Cardiac septum (tissue), 1 donor: ENCODE measurements around the gene ORC1. TPM values are rescaled to one million over a fixed set of nuclear protein-coding genes. Genes with fewer than 3 reads are reported as not detected.

Experiments used
- DNase-seq: peaks from one replicate; pipeline ENCODE4 v3.0.0-alpha.2; 2020; ENCODE audit warnings: low spot score
- intact Hi-C: fragments of 100-400 bp; cut with DNase I; formaldehyde crosslinking; loops from one replicate; pipeline ENCODE4 v1.14.0; 2022
- total RNA-seq: library from RNA; stranded (reverse); fragmentation: NEBNext Ultra II Directional; extraction: Animal tissue kit (Norgen Biotek cat#: 25700); gene quantifications from one replicate; pipeline ENCODE4 v1.2.1, GENCODE V29; 2021
- donor health status: DM: no; HTN: no; CAD: no.

Gene ORC1
- total RNA-seq, 1 donor from 2014 or later, result 0.11 TPM

DNA sequence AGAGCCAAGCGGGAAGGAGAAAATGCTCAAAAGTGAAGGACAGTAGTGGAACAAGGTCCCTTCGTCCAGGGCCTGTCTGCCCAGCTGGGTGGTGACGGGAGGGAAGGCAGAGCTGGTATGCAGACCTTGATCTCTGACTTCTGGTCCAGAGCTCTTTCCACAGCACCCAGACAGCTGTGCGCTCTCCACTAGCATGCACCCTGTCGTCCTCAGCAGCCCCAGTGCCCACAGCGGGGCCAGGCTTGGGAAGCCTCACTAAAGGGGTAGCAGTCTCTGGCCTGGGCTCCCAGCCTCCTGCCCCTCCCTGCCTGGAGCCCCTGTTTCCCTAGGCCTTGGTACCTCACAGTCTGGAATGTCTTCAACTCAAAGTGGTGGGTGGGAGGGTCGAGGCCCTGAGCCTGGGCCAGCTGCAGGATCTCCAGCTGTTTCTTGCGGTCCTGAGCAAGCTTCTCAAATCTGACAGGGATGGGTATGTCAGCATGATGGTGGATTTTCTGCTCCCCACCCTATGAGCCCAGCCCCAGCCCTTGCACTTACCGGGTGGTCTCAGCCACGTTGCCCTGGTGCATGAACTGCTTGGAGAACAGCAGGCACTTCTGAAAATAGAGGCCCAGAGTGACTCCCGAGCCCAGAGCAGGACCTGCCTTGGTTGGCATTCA lies 48.2 kb downstream of the ORC1 start:
- intact Hi-C loops, result no loop called here
- no peak for DNase-seq

DNA sequence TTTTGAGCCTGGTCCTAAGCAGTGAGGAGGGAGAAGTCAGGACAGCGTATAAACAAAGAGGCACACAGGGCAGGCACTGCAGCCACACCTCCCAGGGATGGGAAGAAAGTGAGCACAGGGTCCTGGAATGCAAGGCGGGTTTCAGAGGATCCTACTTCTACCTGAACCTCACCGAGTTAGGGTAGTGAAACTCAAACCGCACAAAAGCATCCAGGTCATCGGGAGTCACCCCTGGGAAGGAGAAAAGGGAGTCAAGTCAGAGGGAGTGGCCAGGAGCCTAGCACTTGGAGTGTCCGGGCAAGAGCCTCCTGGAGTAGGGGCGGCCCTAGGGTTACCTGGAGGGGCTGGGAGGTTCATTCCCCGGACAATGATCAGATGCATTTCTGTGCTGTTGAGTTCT lies 48.8 kb downstream of the ORC1 start:
- no peak for DNase-seq
- intact Hi-C loops, result no loop called here

DNA sequence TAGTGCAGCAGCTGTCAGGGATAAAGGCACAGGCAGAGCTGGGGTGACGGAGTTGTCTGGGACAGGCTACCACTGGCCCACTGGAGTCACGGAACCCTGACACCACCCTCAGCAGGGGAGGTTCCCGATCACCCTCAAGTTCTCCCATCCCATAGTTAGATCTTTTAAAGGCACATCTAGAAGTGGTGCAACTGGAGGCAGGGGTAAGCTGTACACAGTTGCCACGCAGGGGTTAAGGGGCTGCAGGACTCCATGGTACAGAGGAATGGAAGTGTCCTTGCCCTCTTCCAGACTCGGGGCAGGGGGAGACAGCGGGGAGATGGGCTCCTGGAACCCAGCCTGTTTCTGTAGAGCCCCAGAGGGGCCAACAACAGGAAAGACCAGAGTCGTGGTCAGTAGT lies 51.5 kb downstream of the ORC1 start:
- intact Hi-C loops, result no loop called here
- no peak for DNase-seq

DNA sequence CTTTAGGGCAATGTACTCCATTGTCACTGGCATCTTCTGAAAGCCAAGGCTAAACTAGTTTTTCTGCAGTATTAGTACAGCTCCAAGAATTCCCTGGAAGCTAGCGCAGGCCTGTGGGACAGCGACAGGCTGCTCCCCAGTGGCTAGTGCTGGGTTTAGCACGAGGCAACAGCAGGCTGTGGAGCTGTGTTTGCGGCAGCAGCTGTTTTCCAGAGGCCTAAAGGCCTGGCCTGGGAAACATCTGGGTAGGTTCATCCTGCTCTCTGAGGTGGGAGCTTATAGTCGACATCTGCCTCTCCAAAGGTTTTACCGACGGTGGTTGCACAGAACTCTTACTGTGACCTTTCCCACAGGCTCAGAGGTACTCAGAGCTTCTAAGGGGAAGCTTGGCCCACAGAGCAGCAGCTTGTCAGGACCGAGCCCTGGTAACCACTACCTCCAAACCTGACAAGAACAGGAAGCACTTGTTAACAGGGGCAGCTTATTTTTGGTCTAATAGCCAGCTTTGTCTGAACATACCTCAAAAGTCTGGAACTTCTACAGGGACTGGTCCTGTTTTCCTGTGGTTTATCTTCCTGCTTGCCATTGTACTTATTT lies 55.4 kb downstream of the ORC1 start:
- intact Hi-C loops, result no loop called here
- DNase-seq, result no peak

DNA sequence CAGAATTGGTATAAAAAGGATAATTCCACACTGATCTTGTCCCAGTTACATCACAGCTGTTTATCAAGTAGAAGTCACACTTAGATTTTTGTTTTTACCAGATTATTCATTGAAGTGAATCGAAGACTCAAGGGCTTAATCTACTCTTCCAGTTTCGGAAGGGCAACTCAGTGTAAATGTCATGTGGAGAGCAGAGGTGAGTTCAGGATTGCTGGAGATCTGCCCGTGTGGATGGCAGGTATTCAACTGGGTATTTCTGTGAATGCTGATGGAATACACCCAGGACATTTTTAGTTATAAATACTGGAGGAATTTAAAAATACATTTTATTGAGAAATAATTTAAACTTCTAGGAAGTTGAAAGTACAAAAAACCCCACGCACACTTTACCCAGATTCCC lies 57.6 kb downstream of the ORC1 start:
- intact Hi-C loops, result no loop called here
- DNase-seq, result no peak

DNA sequence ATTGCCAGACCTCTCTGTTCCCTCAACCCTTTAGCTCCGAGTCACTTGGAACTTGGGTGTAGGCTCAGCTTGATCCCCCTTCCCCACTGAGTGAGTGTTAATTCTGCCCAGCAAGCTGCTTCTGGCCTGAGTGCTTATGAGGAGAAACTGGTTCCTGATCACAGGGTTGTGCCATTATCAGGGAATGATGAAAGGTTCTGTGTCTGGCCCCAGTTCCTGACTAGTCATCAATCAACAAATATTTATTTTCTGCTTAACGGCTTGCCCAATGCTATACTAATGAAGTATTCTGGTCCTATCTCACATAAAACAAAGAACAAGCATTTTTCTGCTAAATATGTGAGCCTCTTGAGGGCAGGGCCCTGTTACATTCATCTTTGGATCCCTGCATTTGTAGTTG lies 59.0 kb downstream of the ORC1 start:
- no peak for DNase-seq
- intact Hi-C loops, result no loop called here

DNA sequence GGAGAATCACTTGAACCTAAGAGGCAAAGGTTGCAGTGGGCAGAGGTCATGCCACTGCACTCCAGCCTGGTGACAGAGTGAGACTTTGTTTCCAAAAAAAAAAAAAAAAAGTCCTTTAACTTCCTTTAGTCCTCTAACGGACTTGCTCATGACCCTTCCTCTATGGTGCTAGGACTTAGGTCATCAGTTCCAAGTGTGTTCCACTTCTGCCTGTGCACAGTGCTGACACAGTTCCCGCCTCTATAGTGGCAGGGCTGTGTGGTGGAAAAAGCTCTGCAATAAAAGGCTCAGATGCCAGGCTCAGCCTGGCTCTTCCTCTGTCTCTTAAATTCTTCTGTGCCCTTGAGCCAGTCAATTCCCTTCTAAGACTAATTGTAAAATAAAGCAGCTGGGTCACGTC lies 60.2 kb downstream of the ORC1 start:
- no peak for DNase-seq

DNA sequence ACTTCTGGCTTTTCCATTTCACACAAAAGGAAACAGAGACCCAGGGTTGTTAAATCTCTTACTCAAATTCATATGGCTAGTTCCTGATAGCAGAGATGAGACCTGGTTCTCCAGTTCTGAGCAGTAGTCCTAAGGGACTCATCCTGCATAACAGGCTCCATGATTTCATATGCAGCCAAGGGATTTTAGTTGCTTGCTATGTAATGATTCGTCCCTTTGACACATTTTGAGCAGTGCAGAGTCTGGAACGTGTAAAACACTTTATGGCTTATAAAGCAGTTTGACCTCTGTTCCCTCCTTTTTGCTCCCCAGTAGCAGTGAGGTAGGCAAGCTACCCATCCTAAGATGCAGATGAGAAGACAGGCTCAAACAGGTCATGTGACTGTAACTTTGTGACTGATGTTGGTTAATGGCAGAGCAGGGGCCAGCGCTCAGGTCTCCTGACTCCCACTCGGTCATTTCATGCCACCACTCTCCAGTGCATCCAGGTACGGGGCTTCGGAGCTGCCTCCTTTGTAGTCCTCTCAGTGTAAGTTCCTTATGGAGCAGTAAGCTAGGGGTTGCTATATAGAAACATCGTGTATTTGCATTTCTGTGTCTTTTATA lies 62.5 kb downstream of the ORC1 start:
- intact Hi-C loops, result no loop called here
- DNase-seq, result no peak

More for the DNA sequence above, 60.2 kb downstream of the ORC1 start:
- intact Hi-C loops, result no loop called here

DNA sequence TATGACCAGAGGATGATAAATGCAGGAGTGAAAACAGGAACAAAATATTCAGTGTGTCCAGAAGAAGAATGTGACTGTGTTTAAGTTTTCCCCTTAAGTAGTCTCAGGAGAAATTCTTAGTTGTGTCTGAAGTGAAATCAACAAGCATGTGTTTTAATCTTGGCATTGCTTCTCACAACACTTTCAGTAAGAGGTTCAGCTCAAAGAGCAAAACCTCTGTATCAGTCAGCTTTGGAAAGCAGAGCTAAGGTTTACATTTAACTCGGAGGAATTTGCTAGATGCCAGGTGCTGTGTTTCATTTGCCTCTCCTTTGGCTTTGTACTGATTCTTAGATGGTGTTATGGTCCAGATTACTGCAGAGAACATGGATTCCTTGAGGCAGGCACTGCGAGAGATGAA lies 66.8 kb downstream of the ORC1 start:
- no peak for DNase-seq
- intact Hi-C loops, result no loop called here

DNA sequence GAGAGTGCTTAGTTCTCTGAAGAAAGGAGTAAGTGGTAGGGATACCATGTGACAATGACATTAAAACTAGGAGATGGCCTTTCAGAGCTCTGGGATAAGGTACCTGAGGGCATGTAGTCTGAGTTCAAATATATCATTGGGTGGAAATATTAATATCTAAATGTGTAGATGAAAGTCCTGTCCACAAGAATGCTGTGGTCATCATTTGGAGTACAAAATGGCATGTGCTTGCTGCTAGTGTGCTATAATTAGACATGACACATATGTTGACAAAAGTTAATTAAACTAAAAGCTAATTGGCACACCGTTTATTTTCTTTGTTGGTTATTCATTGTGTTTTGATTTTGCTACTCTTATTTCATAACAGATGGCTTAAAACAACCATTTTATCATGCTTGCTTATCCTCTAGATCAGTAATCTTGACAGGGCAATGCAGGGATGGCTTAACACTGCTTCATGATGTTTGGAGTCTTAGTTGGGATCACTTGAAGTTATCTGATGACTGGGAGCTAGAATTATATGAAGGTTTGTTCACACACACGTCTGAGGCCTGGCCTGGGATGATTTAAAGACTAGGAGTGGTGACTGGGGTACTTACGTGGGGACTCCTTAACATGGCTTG lies 69.2 kb downstream of the ORC1 start:
- intact Hi-C loops, result no loop called here
- DNase-seq, result no peak

DNA sequence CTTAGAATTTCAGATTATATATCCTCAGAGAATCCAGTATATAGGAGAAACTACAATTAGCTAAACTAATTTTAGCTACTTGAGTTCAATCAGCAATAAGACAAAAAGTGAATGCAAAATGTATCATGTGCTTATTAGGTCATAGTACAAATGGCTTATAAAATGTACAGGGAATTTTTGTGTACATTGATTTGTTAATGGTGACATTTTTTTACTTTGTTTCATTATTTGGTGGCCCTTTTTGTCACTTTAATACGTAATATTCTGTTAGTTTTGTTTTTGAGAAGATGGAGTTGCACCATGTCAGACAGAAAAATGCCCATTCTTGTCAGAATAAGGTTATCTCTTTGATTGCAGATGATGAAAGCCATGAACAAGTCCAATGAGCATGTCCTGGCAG lies 71.8 kb downstream of the ORC1 start:
- DNase-seq, result no peak
- intact Hi-C loops, result no loop called here

DNA sequence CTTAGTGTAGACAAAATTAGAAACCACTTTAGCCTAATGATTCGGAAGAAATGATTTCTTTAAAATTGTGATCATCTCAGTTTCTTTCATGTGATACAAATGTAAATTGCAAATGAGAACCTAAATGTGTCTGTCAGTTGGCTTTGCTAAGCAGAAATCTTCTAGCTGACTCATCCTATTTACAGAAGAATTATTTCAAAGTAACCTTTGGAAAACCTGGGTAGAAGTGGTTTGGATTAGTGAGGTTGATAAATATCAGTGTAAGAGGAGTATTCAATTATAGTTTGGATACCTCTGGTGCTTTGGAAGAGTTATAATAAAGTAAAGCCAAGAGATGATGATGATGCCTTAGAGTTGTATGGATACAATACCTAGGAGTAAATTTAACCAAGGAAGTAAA lies 75.6 kb downstream of the ORC1 start:
- intact Hi-C loops, result no loop called here
- no peak for DNase-seq

DNA sequence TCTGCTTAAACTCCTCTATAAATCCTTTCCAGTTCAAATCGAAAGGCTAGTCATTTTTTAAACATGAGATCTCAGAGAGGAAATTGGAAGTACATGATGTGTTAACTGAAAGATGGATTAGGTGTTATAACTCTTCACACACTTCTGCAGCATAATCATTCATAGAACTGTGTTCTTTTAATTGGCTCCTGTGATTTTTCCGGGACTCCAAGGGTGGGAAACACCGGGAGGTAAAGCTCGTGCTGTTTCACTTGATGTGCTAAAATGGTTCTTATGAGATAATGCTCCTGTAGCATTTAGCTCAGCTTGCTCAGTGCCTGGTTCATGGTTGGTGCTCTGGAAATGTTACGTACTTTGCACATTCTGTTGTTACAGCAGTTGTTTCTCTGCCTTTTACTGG lies 78.4 kb downstream of the ORC1 start:
- DNase-seq, result no peak
- intact Hi-C loops, result no loop called here

DNA sequence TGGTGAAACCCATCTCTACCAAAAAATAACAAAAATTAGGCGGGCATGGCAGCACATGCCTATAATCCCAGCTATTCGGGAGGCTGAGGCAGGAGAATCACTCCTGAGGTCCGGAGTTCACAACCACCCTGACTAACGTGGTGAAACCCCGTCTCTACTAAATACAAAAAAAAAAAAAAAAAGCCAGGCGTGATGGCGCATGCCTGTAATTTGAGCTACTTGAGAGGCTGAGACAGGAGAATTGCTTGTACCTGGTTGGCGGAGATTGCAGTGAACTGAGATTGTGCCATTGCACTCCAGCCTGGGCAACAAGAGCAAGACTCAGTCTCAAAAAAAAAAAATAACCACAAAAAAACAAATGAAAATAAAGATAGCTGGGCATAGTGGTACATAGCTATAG lies 80.5 kb downstream of the ORC1 start:
- intact Hi-C loops, result no loop called here

More for the DNA sequence above, 80.5 kb downstream of the ORC1 start:
- DNase-seq, result no peak

Other genes starting within 250 kb of the ORC1 start
- gene CC2D1B, start 38.2 kb downstream of the ORC1 start, total RNA-seq, result 19.5 TPM
- gene PRPF38A, start 179 bp upstream of the ORC1 start, total RNA-seq, result 20.9 TPM
- 37.1 TPM for gene TUT4, start 148.7 kb upstream of the ORC1 start, total RNA-seq
- 12.7 TPM for gene GPX7, start 197.9 kb upstream of the ORC1 start, total RNA-seq
- gene SHISAL2A, start 228.7 kb upstream of the ORC1 start, total RNA-seq, result not detected